NCI-H748 (cell line): ENCODE results near the gene ALDH7A1.

Experiments used
- DNase-seq: peaks from one replicate; lab custom pipeline; 2025; ENCODE audit not compliant: unreplicated experiment; lab: John Stamatoyannopoulos, UW

ALDH7A1 gene

DNA sequence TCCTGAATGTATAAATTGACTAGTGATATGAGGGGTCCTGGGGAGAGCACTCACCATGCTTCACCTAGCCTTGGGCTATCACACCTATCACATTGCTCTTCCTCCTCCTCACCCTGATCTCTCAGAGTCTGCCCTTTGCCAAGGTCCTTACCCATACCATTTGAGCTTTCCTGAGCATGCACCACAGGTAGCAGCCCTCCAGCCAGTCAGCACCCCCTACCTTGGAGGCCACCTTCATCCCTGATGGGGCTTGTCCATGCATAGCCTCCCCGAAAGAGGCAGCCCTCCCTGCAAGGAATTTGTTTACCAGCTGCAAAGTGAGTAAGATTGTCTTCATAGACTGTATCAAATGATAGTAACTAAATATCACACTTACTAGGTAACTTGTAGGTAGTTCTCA lies 83.1 kb downstream of the ALDH7A1 start:
- DNase-seq = no peak

DNA sequence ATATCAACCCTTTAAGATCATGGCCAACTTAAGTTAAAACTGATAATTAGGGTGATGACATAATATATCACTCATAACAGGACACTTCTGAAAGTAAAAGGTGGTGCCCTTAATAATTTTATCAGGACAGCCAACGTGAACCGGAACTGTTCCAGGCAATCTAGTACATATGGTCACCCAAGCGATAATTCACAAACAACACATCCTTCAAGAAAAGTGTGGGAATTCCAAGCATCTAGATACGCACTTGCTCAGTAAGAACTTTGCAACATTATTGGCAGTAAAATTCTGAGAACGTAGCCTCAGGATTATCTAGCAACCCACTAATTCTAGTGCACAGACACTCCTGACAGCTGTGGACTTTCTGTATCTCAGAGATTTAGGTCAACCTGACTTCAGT lies 85.7 kb downstream of the ALDH7A1 start:
- no peak for DNase-seq

DNA sequence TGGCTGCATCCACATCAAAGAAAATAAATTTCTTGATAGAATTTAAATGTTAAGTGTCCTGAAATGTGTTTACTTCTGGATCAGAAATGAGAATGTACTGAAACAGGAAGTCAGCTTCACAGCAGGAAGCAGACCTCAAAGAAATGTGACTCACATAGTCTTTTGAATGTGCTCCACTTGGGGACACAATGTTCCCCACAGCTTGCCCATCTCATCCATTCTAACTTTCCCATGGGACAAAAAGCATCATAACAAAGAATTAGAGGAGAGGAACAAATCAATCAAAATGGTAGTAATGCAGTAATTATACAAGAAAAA lies 86.1 kb downstream of the ALDH7A1 start:
- no peak for DNase-seq

DNA sequence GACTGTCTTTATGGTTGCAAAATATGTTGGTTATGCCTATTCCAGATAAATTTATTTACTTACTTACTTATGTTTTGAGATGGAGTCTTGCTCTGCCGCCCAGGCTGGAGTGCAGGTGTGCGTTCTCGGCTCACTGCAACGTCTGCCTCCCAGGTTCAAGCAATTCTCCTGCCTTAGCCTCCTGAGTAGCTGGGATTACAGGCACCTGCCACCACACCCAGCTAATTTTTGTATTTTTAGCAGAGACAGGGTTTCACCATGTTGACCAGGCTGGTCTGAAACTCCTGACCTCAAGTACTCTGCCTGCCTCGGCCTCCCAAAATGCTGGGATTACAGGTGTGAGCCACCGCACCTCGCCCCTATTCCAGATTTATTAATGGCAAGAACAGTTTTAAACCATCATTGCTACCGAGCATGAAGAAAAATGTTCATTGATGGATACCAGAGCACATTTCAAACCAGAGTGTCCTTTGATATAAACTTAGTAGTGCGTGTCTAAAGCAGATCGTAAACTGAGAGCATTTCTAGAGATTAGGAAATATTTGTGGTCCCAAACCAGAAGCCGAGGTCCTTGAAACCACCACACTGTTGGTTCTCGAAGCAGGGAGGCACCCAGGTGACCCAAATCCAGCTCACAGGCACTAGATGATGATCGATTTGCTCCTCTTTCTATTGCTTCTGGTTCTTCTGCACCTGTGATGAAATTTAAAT lies 86.6 kb downstream of the ALDH7A1 start:
- no peak for DNase-seq

DNA sequence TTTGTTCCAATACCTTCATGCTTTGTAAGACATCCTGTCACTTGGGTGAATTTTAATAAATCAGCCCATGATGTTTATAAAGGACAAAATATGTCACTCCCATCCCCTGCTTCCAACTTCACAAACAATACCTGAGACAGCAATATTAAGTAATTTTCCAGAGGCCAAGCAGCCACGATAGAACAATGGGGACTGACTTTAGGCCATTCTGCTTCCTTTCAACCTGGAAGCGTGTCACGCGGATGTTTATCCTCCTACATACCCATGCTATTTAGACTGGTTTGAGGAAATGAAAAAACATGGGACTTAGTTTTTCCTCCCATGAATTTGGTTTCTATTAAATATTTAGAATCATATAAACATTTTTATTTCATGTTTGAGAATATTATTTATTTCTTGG lies 88.9 kb downstream of the ALDH7A1 start:
- peak; percentile 20 for DNase-seq

DNA sequence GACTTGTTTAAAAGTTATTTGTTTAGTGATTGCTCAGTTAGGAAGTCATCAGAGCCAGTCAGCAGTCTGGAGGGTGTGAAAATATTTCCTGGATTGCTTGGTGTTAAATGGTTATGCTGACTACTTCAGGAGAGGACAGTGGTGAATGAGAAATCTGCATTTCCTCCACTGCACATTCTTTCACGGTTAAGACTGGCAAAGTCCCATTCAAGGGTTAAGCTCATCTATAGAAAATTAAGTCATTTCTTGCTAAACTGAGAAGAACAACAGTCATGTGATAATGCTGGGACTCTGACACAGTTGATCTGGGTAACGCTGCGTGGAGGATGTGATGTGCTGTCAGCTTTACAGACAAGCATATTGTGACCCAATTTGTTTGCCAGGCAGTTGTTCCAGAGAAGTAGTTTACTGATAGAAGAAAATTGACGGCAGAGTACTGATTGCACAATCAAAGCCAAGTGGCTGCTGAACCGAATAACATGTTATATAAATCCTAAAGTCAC lies 91.4 kb downstream of the ALDH7A1 start:
- no peak for DNase-seq

DNA sequence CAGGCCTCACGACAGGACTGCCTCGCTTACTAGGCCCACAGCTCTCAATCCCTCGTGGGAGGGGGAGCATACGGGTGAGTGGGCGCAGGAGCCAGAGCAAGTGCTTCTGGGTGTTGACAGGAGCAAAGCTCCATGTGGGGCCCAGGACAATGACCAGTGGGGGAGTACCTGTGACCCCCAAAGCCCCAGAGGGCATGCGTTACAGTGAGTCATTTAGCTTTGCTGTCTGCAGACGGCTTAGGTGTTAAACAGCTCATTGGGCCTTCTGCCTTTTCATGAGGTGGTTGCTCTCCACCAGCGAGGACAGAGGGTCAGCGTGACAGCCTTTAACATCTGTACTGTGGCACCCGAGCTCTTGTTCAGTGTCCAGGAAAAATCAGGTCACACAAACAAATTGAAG lies 93.6 kb downstream of the ALDH7A1 start:
- DNase-seq = no peak

DNA sequence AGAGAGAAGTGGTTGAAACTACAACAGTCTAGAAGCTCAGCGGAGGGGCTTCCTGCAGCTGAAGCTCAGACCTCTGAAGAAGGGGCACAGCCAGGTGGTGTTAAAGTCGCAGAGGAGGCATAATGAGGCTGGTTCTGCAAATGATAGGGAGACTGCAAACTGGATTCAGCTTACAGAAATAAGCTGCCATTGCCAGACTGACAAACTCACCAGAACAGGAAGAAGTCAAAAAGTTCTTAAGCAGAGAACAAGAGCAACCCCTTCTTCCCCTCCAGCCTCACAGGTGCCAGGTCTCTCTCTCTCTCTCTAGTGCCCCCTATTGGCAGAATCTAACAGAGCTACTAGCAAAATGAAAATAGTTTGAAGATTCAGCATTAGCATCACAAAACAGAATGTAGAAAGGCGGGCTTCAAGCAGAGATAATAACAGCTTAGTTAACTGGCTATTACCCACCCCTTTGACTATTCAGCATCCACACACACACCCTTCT lies 95.1 kb downstream of the ALDH7A1 start:
- peak; percentile 93 for DNase-seq

DNA sequence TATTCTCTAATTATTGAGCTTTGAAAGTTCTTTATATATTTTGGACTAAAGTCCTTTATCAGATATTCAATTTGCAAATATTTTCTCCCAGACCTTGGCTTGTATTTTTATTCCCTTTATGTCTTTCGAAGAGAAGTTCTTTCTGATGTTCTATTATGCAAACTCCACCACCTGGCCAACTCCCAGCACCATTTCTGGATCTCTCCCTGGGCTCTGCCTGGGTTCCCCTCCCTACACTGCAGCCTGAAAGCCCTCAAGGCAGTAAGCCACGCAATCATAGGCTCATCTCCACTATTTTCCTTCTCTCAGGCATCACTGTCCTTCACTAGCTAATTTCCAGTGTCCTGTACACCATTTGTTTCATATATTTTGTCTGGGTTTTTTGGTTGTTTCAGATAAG lies 95.7 kb downstream of the ALDH7A1 start:
- DNase-seq = no peak

DNA sequence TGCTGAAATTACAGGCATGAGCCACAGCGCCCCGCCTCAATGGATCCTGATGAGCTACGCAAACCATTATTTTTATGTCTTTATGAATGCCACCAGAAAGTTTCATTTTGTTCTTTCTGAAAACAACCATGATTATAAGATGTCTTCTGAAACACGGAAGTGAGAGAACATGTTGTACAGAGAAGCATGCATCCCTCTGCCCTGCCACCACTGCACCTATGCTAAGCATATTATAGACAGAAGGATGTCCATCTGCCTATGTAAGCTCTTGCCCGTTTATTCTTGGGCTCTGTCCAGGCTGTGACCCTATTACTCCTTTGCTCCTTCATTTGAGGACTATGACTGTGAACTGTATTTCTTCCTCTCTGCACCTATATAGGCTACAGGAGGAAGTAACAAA lies 97.5 kb downstream of the ALDH7A1 start:
- no peak for DNase-seq

DNA sequence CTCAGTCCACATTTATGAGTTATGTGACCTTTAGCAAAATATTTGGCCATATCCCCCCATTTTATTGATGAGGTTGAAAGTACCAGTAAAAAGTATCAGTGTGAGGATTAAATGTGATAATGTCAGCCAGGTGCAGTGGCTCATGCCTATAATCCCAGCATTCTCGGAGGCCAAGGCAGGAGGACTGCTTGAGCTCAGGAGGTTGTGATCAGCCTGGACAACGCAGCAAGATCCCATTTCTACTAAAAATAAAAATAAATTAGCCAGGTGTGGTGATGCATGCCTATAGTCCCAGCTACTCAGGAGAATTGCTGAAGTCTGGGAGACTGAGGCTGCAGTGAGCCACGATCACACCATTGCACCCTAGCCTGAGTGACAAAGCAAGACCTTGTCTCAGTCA lies 100.6 kb downstream of the ALDH7A1 start:
- DNase-seq = no peak

DNA sequence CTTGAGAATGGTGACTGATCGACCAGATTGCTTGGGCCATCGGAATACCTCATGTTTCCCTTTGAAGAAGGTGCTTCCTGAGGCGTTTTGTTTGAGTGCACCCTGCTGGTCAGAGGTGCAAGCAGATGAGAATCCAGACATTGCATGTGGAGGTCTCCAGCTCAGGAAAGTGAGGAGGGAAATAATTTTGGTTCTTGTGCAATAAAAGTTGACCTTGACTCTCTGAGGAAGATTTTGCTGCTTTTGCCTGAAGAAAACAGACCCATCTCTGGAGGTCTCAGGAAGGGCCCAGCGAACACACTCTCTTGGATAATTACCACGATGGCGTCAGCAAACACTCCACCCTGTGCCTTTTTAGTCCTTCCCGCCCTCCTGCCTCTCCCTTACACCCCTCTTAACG lies 102.1 kb downstream of the ALDH7A1 start:
- DNase-seq = peak; percentile 47

DNA sequence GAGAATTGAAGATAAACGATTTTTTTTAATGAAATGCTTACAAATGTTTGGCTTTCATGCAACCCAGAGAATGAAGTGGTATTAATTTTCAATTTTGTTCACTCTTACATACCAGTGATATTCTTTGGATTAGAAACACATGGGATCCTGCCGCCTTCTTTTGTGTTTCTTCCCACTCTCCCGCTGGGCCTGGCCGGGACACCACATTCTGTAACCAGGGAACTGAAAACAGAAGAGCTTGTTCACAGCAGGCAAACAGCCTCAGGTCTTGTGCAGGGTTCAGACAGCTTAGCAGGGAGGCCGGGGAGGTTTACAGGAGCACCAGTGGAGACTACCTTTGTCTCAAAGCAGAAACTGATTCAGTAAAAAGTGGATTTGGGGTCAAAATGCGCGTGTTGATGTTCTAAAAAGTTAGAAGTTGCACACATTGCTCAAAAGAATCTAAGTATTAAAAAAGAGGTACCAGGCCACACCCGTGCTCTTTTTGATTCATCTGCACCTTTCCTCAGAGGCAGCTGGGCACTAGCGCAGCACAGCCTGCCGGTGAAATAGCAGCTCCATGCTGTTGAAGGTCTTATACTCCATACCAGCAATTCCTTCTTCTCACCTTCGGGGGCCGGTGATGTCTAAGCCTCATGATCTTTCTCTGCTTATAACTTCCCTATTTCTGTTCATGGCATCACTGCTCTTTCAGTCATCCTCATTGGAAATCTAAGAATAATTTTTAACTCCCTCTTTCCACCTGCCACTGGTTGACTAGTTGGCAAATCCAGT lies 104.7 kb downstream of the ALDH7A1 start:
- DNase-seq = no peak

DNA sequence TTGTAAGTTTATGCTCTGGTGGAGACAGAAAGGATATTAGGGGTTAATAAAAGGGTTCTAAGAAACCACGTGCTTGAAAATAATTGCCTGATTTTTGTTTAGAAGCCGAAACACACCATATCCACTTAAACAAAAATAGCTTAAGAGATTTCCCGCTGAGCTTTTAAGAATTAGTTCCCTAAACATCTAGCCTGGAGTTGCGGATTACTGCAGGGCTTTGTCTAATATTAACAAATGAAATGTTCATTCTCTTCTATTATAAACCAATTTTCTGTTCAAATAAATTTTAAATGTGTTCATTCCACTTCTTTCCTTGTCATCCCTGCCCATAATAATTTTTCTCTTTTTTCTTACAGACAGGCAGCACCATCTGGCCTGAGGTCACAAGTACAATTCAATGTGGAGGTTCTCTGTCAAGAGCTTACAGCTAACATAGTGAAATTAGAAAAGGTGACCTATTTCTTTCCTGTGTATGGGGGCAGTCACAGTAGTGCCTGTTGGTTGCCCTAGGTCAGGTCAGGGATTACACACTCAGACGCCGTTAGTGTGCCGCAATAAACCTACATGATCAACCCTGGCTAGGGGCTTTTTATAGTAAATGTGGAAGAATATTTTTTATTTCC lies 106.5 kb downstream of the ALDH7A1 start:
- DNase-seq = no peak

DNA sequence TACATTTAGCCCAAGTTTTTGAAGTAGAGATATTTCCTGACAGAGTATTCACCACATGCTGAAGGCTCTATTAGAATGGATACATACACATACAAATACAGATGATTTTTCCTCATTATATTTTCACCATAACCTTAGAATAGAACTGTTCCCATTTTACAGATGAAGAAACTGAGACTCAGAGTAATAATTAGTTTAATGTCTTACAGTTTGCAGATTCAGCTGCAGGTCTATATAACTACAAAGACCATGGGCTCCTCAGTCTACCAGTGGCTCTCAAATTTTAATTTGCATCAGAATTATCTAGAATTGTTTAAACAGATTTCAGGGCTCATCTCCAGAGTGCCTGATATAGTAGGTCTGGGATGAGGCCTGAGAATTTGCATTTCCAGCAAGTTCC lies 107.4 kb downstream of the ALDH7A1 start:
- DNase-seq = no peak

DNA sequence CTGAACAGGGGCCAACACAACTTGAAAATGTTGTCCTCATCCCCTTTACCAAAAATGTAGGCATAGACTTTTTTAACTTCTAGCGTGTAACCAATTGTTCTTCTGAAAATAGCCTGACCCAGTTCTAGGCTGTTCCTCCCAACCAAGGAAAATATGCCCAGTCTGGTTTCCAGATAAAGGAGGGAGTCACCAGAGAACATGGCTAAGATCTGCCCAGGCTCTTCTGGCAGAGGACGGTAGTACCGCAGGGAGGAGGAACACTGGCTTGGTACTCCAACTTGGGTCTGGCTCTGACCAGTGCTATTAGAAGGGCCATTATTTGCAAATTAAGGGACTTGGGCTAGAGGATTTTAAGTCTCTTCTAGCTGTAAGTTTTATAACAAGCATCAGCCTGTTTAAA lies 108.7 kb downstream of the ALDH7A1 start:
- DNase-seq = no peak

DNA sequence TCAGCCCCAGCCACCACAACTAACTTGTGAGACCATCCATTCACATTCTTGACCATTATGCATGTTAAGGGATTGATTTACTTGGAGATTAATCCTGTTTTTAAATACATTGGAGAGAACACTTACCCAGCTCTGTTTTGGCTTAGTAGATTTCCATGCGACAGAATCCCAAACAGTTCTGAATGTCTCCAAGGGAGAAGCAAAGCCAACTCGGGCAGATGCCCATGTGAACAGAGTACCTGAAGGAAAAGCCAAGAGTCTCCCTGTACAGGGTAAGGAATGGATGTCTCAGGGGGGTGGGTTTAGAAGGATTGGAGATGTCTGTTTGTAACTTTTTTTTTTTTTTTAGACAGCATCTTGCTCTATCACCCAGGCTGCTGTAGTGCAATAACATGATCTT lies 110.8 kb downstream of the ALDH7A1 start:
- DNase-seq = no peak

DNA sequence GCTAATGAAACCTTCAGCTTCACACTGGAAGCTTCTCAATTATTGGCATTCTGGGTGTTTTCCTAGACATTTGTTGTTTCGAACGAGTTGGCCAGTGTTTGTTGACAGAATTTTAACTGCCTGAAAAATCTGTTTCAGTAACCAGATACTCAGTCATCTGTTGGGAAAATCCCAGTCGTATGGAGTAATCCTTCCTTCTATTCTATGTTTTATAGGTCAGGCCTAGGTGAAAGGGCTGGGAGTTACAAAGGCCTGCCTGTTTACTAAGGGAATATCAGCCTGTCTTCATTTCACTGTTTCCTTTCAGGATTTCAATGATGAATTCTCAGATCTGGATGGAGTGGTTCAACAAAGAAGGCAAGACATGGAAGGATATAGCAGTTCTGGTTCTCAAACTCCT lies 111.9 kb downstream of the ALDH7A1 start:
- peak; percentile 56 for DNase-seq

DNA sequence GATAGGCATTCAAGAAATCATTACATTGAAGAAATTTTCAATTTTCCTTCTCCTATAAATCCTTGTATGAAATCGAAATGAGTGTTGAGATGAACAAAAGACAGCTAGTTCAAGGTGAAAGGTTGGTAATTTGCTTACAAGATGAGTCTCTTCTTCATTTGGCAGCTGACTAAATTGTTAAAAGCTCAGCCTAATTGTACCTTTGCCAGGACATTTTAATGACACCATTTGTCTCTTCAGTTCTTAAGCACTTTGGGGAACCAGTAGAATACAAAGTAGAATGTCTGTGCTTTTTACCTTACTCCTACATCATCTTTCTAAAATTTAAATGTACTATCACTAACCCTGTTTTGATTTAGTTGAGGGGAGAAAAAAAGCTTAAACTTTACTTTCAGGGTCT lies 112.4 kb downstream of the ALDH7A1 start:
- DNase-seq = peak; percentile 50

DNA sequence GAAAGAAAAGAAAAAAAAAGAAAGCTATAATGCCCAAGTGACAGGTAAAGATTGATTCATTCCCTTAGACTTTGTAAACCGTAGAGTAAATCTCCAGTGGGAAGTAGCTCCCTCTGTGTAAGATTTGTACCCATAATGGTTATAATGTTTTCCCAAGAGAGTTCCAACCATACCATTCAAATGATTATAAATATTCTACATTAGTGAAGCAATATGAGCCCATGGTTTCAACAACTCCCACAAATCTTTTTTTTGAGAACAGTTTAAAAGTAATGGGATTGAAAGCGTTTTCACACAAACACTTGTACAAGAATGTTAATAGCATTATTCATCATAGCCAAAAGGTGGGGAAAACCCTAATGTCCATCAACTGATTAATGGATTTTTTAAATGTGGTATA lies 113.8 kb downstream of the ALDH7A1 start:
- DNase-seq = no peak
